GM12878 (cell line): ENCODE data around the gene PDF. TPM values are rescaled to one million over a fixed set of nuclear protein-coding genes. Genes with fewer than 3 reads are reported as not detected.

Experiments
- ATAC-seq: fragments of 200-7000 bp; cut with Tn5 transposase; 3 replicates; pipeline ENCODE4 v1.9.1; 2020; ENCODE audit warnings: mild to moderate bottlenecking, moderate library complexity
- BruUV-seq: library from RNA; stranded (reverse); fragments of 400-500 nt; replicated peaks from 2 replicates; lab custom pipeline; 2021; lab: Mats Ljungman, UMichigan
- CTCF ChIA-PET: fragments of 300-600 bp; sonication (Branson Sonifier 250); formaldehyde crosslinking; extraction: SDS; loops from one replicate; lab custom pipeline; 2021; ENCODE audit warnings: inconsistent platforms; lab: Yijun Ruan, JAX
- POLR2A ChIA-PET: fragments of 350-600 bp; formaldehyde crosslinking; extraction: SDS; loops from one replicate; lab custom pipeline; 2021; ENCODE audit warnings: inconsistent platforms; lab: Charles Lee
- RAD21 ChIA-PET: fragments of 300-600 bp; sonication (Branson Sonifier 250); formaldehyde crosslinking; loops from one replicate; lab custom pipeline; 2023; ENCODE audit warnings: antibody characterized with exemption; ENCODE audit not compliant: unreplicated experiment; lab: Charles Lee
- SMC1A ChIA-PET: fragments of 300-600 bp; sonication (Branson Sonifier 250); formaldehyde crosslinking; loops from one replicate; lab custom pipeline; 2023; ENCODE audit not compliant: unreplicated experiment, uncharacterized antibody; lab: Charles Lee
- DNase-seq: peaks from one replicate; pipeline ENCODE4 v3.0.0-alpha.2; 2011; ENCODE audit warnings: low read depth, low spot score
- FAIRE-seq: peaks from 3 replicates; lab custom pipeline; 2011; peaks lifted over from hg19 to GRCh38; lab: Jason Lieb, UNC
- H2AFZ ChIP-seq: 2 replicates; pipeline ENCODE4 v1.6.0; 2011; ENCODE audit warnings: low read depth, low read length, control low read depth; ENCODE audit not compliant: control insufficient read depth
- H3K27ac ChIP-seq: 2 replicates; pipeline ENCODE4 v1.5.1; 2011; ENCODE audit warnings: control low read depth; ENCODE audit not compliant: control insufficient read depth, insufficient read depth
- H3K27me3 ChIP-seq, 2 experiments: replicated peaks in 1 of 2; 2 replicates each; pipeline versions ENCODE4 v1.6.0 to v1.6.1; 2011; ENCODE audit warnings: low read length in 1 of 2; ENCODE audit not compliant: control insufficient read depth in 2 of 2, insufficient read depth in 2 of 2
- H3K36me3 ChIP-seq, 2 experiments: 2 replicates each; pipeline ENCODE4 v1.5.1; 2011; ENCODE audit warnings: low read length in 1 of 2; ENCODE audit not compliant: control insufficient read depth in 2 of 2, insufficient read depth in 2 of 2
- H3K4me1 ChIP-seq: 2 replicates; pipeline ENCODE4 v1.6.1; 2011; ENCODE audit warnings: mild to moderate bottlenecking, low read length, moderate library complexity, mixed read lengths; ENCODE audit not compliant: control insufficient read depth, insufficient read depth
- H3K4me2 ChIP-seq: 2 replicates; pipeline ENCODE4 v1.6.0; 2011; ENCODE audit warnings: control low read depth; ENCODE audit not compliant: control insufficient read depth, insufficient read depth
- H3K4me3 ChIP-seq: fragments of 200-600 bp; sonication (generic); 2 replicates; pipeline ENCODE4 v1.5.1; 2016
- H3K79me2 ChIP-seq: 2 replicates; pipeline ENCODE4 v1.6.0; 2011; ENCODE audit warnings: low read length; ENCODE audit not compliant: control insufficient read depth, insufficient read depth
- H3K9ac ChIP-seq: 2 replicates; pipeline ENCODE4 v1.8.0; 2011; ENCODE audit warnings: low read length, control low read depth, mixed read lengths; ENCODE audit not compliant: control insufficient read depth, insufficient read depth
- H3K9me3 ChIP-seq: replicated peaks from 3 replicates; pipeline ENCODE4 v1.5.1; 2011; ENCODE audit warnings: mild to moderate bottlenecking, low read length; ENCODE audit not compliant: control insufficient read depth, insufficient read depth
- H4K20me1 ChIP-seq: 2 replicates; pipeline ENCODE4 v1.6.0; 2011; ENCODE audit not compliant: control insufficient read depth, insufficient read depth
- CBX5 ChIP-seq: sonication (generic); IDR thresholded peaks from 2 replicates; pipeline ENCODE4 v1.6.1; 2016; ENCODE audit warnings: low read depth, moderate library complexity, mild to moderate bottlenecking, inconsistent platforms
- CHD2 ChIP-seq: IDR thresholded peaks from 2 replicates; pipeline ENCODE4 v1.6.1; 2011; ENCODE audit warnings: low read depth, low read length, improper control_type of control experiment, borderline replicate concordance
- EP300 ChIP-seq, 2 experiments: fragments of 150-350 bp in 1 of 2; IDR thresholded peaks; 2 replicates each; pipeline ENCODE4 v1.6.1; 2011 to 2012; ENCODE audit warnings: low read depth in 2 of 2, low read length in 2 of 2, borderline replicate concordance in 1 of 2, improper control_type of control experiment in 1 of 2, inconsistent platforms in 1 of 2; ENCODE audit not compliant: control insufficient read depth in 1 of 2
- ETV6 ChIP-seq, 2 experiments: fragments of 450-650 bp in 1 of 2; IDR thresholded peaks in 1 of 2; conservative IDR thresholded peaks in 1 of 2; 2 replicates each; pipeline ENCODE4 v1.6.1; 2014; ENCODE audit warnings: antibody characterized with exemption in 1 of 2, borderline replicate concordance in 1 of 2, low read depth in 1 of 2, mild to moderate bottlenecking in 1 of 2, moderate library complexity in 1 of 2
- EZH2 ChIP-seq: IDR thresholded peaks from 2 replicates; pipeline ENCODE4 v1.6.1; 2012; ENCODE audit warnings: low read depth, mild to moderate bottlenecking, control low read depth, inconsistent platforms, low read length, borderline replicate concordance; ENCODE audit not compliant: control insufficient read depth
- FOXK2 ChIP-seq: fragments of 450-650 bp; IDR thresholded peaks from 2 replicates; pipeline ENCODE4 v1.6.1; 2017; ENCODE audit warnings: mild to moderate bottlenecking, moderate library complexity
- GATAD2B ChIP-seq: fragments of 450-650 bp; conservative IDR thresholded peaks from 2 replicates; pipeline ENCODE4 v1.6.1; 2017; ENCODE audit warnings: low read depth, mild to moderate bottlenecking, moderate library complexity
- LARP7 ChIP-seq: fragments of 450-650 bp; IDR thresholded peaks from 2 replicates; pipeline ENCODE4 v1.6.1; 2017; ENCODE audit warnings: mild to moderate bottlenecking
- MEF2A ChIP-seq: IDR thresholded peaks from 2 replicates; pipeline ENCODE4 v1.6.1; 2011; ENCODE audit warnings: low read depth, mild to moderate bottlenecking, low read length, moderate library complexity; ENCODE audit not compliant: insufficient read depth
- NR2C2 ChIP-seq: IDR thresholded peaks from 2 replicates; pipeline ENCODE4 v1.6.1; 2011; ENCODE audit warnings: borderline replicate concordance, low read depth; ENCODE audit not compliant: control insufficient read depth, insufficient read length
- POLR2AphosphoS5 ChIP-seq: IDR thresholded peaks from 2 replicates; pipeline ENCODE4 v1.6.1; 2011; ENCODE audit warnings: mild to moderate bottlenecking, low read length, inconsistent platforms
- RB1 ChIP-seq: fragments of 450-650 bp; formaldehyde crosslinking; IDR thresholded peaks from 2 replicates; pipeline ENCODE4 v1.6.1; 2017; ENCODE audit warnings: mild to moderate bottlenecking, borderline replicate concordance
- SP1 ChIP-seq: IDR thresholded peaks from one replicate; pipeline ENCODE4 v1.6.1; 2011; ENCODE audit warnings: low read depth, low read length
- YY1 ChIP-seq: IDR thresholded peaks from 2 replicates; pipeline ENCODE4 v1.6.1; 2011; ENCODE audit warnings: low read depth, mild to moderate bottlenecking, low read length
- whole genome bisulfite sequencing: methylation state at CpG from one replicate; pipeline ENCODE4 v1.1.6; 2016; ENCODE audit warnings: low lambda C conversion rate; ENCODE audit not compliant: insufficient replicate concordance, insufficient coverage; ENCODE audit errors: missing lambda C conversion rate; 5-methylcytosine and 5-hydroxymethylcytosine counted together
- in situ Hi-C: fragments of 300-500 bp; cut with MboI; formaldehyde crosslinking; loops from 9 replicates; pipeline ENCODE4 v1.14.3; 2018; ENCODE audit warnings: mixed read lengths
- intact Hi-C: fragments of 100-400 bp; cut with micrococcal nuclease; formaldehyde crosslinking; loops from one replicate; pipeline ENCODE4 v1.14.2; 2022; ENCODE audit not compliant: unreplicated experiment
- polyA plus RNA-seq, 11 experiments: library from polyadenylated mRNA; depleted of rRNA in 4 of 11; unstranded in 6 of 11; stranded (reverse) in 5 of 11; fragments of >200 nt; fragmentation: Nextera tagmentation in 4 of 11; fragmentation: Illumina TruSeq in 1 of 11; extraction: Ambion mirVana in 4 of 11; extraction: Trizol in 1 of 11; gene quantifications; 1 replicate in 1 of 11; 2 replicates in 10 of 11; pipeline versions ENCODE4 v1.2.1 to v1.2.3, GENCODE V29; 2011 to 2016; ENCODE audit warnings: inconsistent platforms in 2 of 11, missing spikeins in 2 of 11, low read depth in 1 of 11
- total RNA-seq, 4 experiments: library from RNA; depleted of rRNA in 3 of 4; stranded (reverse); fragments of >200 nt in 3 of 4; fragmentation: Illumina TruSeq in 1 of 4; extraction: Trizol in 1 of 4; gene quantifications; 2 replicates each; pipeline versions ENCODE4 v1.2.1 to v1.2.3, GENCODE V29; 2013 to 2021
- TF ChIP-seq, protein P1 (sequence below): fragments of 450-650 bp; IDR thresholded peaks from 2 replicates; pipeline ENCODE4 v1.6.1; 2017; ENCODE audit warnings: low read depth, mild to moderate bottlenecking, moderate library complexity
- TF ChIP-seq, protein P2 (sequence below): fragments of 450-650 bp; IDR thresholded peaks from 2 replicates; pipeline ENCODE4 v1.6.1; 2016; ENCODE audit warnings: mild to moderate bottlenecking
- TF ChIP-seq, protein P3 (sequence below): IDR thresholded peaks from 2 replicates; pipeline ENCODE4 v1.6.1; 2012; ENCODE audit warnings: low read depth, low read length, improper control_type of control experiment
- TF ChIP-seq, protein P4 (sequence below): IDR thresholded peaks from 2 replicates; pipeline ENCODE4 v1.6.1; 2011; ENCODE audit warnings: borderline replicate concordance, low read depth, mild to moderate bottlenecking, moderate library complexity, mixed read lengths, low read length; ENCODE audit not compliant: insufficient read depth; ENCODE audit errors: extremely low read length

The PDF gene
- total and polyA plus RNA-seq, 10 of the 15 experiments (the other 5 are each of a cell fraction or from before 2014, with no cell fraction given), result 0.13 to 44.1 (median 16.7) TPM

DNA sequence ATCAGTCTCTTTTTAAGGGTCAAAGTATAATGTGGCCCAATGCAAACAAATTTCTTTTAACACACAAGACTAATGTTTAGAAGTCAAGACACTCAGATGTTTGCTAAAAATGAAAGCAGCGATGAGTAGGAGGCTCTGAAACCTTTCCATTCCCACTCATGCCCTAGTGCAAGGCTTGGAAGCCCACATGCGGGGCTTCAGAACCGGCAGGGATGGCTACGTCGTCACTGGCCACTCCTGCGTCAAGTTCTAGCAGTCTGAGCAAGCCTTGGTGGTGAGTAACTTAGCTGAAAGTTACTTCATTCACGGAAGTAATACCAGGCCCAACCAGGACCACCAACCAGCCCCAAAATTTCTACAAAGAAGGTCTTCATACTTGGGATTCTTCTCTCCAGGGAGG lies 36.0 kb upstream of the PDF start (continued):
- TF ChIP-seq ETV6 (conservative IDR thresholded peaks at IDR 0.05 in 1 of 2, IDR thresholded peaks at IDR 0.05 in 1 of 2; ENCODE audit: borderline replicate concordance in 1 of 2, low read depth in 1 of 2), result no peak
- TF ChIP-seq FOXK2, result no peak
- no peak for TF ChIP-seq LARP7
- TF ChIP-seq, protein P1, sequence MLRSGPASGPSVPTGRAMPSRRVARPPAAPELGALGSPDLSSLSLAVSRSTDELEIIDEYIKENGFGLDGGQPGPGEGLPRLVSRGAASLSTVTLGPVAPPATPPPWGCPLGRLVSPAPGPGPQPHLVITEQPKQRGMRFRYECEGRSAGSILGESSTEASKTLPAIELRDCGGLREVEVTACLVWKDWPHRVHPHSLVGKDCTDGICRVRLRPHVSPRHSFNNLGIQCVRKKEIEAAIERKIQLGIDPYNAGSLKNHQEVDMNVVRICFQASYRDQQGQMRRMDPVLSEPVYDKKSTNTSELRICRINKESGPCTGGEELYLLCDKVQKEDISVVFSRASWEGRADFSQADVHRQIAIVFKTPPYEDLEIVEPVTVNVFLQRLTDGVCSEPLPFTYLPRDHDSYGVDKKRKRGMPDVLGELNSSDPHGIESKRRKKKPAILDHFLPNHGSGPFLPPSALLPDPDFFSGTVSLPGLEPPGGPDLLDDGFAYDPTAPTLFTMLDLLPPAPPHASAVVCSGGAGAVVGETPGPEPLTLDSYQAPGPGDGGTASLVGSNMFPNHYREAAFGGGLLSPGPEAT, result no peak
- TF ChIP-seq RB1, result no peak
- TF ChIP-seq NR2C2, result no peak
- no peak for TF ChIP-seq GATAD2B

DNA sequence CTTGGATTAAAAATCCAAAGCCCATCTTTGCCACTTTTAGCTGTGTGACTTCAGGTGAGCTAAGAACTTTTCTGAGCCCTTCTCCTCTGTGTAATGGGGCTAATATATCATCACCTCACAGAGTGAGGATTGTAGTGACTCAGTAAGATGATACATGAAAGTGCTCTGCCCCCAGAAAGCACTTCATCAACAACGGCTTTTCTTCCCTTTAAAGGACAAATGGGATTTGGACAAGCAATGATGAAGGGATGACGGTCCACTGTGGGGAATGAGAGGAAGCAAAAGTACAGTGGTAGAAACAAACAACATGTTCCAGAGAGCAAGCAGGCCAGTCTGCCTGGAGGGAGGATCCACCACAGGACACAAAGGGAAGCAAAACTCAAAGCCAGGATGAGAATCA lies 35.5 kb upstream of the PDF start:
- no peak overlapping the region for H3K4me3 ChIP-seq
- no peaks in the 10 kb centered on the region for H4K20me1 ChIP-seq
- ChIA-PET SMC1A (no interaction called here), RAD21 (no interaction called here), POLR2A (no interaction called here), CTCF (no interaction called here)
- in situ Hi-C loops (no loop called here), intact Hi-C loops (no loop called here)
- H3K79me2 ChIP-seq, result no peaks in the 10 kb centered on the region
- DNase-seq (no peak), ATAC-seq (no peak), FAIRE-seq (no peak)
- no peak overlapping the region for H2AFZ ChIP-seq
- no peaks in the 10 kb centered on the region for H3K9me3 ChIP-seq
- H3K27me3 ChIP-seq, result no peaks in the 10 kb centered on the region
- H3K4me2 ChIP-seq, result no peak overlapping the region
- no peak overlapping the region for H3K27ac ChIP-seq
- 51% methylated on average over 2 of the region's 2 CpGs for WGBS
- H3K9ac ChIP-seq, result no peak overlapping the region
- BruUV-seq, result no TSS peak
- H3K4me1 ChIP-seq, result no peaks in the 10 kb centered on the region
- peaks cover 18 to 41% of the 10 kb centered on the region in 2 experiments for H3K36me3 ChIP-seq
- TF ChIP-seq MEF2A (no peak), NR2C2 (no peak), CHD2 (no peak), POLR2AphosphoS5 (no peak), SP1 (no peak), EZH2 (no peak), CBX5 (no peak), YY1 (no peak), EP300 (IDR thresholded peaks at IDR 0.05; ENCODE audit: borderline replicate concordance in 1 of 2, control insufficient read depth in 1 of 2, low read depth in 2 of 2, low read length in 2 of 2) (no peak)
- TF ChIP-seq, protein P2, sequence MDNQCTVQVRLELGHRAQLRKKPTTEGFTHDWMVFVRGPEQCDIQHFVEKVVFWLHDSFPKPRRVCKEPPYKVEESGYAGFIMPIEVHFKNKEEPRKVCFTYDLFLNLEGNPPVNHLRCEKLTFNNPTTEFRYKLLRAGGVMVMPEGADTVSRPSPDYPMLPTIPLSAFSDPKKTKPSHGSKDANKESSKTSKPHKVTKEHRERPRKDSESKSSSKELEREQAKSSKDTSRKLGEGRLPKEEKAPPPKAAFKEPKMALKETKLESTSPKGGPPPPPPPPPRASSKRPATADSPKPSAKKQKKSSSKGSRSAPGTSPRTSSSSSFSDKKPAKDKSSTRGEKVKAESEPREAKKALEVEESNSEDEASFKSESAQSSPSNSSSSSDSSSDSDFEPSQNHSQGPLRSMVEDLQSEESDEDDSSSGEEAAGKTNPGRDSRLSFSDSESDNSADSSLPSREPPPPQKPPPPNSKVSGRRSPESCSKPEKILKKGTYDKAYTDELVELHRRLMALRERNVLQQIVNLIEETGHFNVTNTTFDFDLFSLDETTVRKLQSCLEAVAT, result no peak
- TF ChIP-seq, protein P3, sequence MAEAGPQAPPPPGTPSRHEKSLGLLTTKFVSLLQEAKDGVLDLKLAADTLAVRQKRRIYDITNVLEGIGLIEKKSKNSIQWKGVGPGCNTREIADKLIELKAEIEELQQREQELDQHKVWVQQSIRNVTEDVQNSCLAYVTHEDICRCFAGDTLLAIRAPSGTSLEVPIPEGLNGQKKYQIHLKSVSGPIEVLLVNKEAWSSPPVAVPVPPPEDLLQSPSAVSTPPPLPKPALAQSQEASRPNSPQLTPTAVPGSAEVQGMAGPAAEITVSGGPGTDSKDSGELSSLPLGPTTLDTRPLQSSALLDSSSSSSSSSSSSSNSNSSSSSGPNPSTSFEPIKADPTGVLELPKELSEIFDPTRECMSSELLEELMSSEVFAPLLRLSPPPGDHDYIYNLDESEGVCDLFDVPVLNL, result no peak
- TF ChIP-seq, protein P4, sequence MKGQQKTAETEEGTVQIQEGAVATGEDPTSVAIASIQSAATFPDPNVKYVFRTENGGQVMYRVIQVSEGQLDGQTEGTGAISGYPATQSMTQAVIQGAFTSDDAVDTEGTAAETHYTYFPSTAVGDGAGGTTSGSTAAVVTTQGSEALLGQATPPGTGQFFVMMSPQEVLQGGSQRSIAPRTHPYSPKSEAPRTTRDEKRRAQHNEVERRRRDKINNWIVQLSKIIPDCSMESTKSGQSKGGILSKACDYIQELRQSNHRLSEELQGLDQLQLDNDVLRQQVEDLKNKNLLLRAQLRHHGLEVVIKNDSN, result no peak
